HG03354 (cell line): Measurements from ENCODE around the gene TNNI3.
"Not testable (repeated sequence)": the region's sequence is repeated elsewhere in the genome, so short reads cannot be mapped to it uniquely, and the experiment has no call there.

Experiments
- ATAC-seq: cut with Tn5 transposase; IDR thresholded peaks from one replicate; pipeline ENCODE4 v1.9.1; 2021; ENCODE audit warnings: mild to moderate bottlenecking; ENCODE audit not compliant: unreplicated experiment, poor library complexity, severe bottlenecking

The TNNI3 gene

GRCh38 chr19:55116232-55116858 lies 41.2 kb downstream of the TNNI3 start:
- ATAC-seq, result no peak

GRCh38 chr19:55115446-55116065 lies 42.0 kb downstream of the TNNI3 start:
- ATAC-seq, result no peak

- no peak for ATAC-seq
Measured at GRCh38 chr19:55114566-55115145, 42.9 kb downstream of the TNNI3 start.

- no peak for ATAC-seq
Measured at GRCh38 chr19:55113570-55114039, 43.9 kb downstream of the TNNI3 start.

GRCh38 chr19:55112777-55113569 lies 44.6 kb downstream of the TNNI3 start:
- no peak for ATAC-seq

GRCh38 chr19:55112246-55112776 lies 45.2 kb downstream of the TNNI3 start:
- ATAC-seq, result no peak

- ATAC-seq, result no peak
Measured at GRCh38 chr19:55111238-55111831, 46.2 kb downstream of the TNNI3 start.

- ATAC-seq, result no peak
Measured at GRCh38 chr19:55109527-55110291, 47.8 kb downstream of the TNNI3 start.

- ATAC-seq, result not testable (repeated sequence)
Measured at GRCh38 chr19:55107252-55107651, 50.3 kb downstream of the TNNI3 start.

GRCh38 chr19:55106591-55106990 lies 50.9 kb downstream of the TNNI3 start:
- ATAC-seq, result no peak

- ATAC-seq, result no peak
Measured at GRCh38 chr19:55105237-55105636, 52.3 kb downstream of the TNNI3 start.

- no peak for ATAC-seq
Measured at GRCh38 chr19:55103190-55103589, 54.3 kb downstream of the TNNI3 start.
